Endodermal cell (in vitro differentiated cells): ENCODE measurements around the gene DMAC2L. TPM values are rescaled to one million over a fixed set of nuclear protein-coding genes. Genes with fewer than 3 reads are reported as not detected.

Experiments used
- DNase-seq: peaks from one replicate; pipeline ENCODE4 v3.0.0-alpha.2; 2017
- H3K27ac ChIP-seq: 2 replicates; pipeline ENCODE4 v1.5.1; 2013; ENCODE audit warnings: mild to moderate bottlenecking, low read depth, low read length, moderate library complexity
- H3K27me3 ChIP-seq: 2 replicates; pipeline ENCODE4 v1.6.1; 2013; ENCODE audit warnings: mild to moderate bottlenecking, low read length, moderate library complexity; ENCODE audit not compliant: insufficient read depth, control insufficient read depth, poor library complexity, severe bottlenecking
- H3K36me3 ChIP-seq: 2 replicates; pipeline ENCODE4 v1.7.0; 2013; ENCODE audit warnings: mild to moderate bottlenecking, low read length, moderate library complexity; ENCODE audit not compliant: control insufficient read depth, insufficient read depth
- H3K4me1 ChIP-seq: one replicate; pipeline ENCODE4 v1.7.0; 2013; ENCODE audit warnings: low read length; ENCODE audit not compliant: control insufficient read depth, insufficient read depth
- H3K4me3 ChIP-seq: 2 replicates; pipeline ENCODE4 v1.5.1; 2013; ENCODE audit warnings: mild to moderate bottlenecking, low read length, moderate library complexity
- H3K9ac ChIP-seq: 2 replicates; pipeline ENCODE4 v1.6.1; 2013; ENCODE audit warnings: mild to moderate bottlenecking, low read length, moderate library complexity; ENCODE audit not compliant: poor library complexity, severe bottlenecking; ENCODE audit errors: extremely low read depth
- H3K9me3 ChIP-seq: 2 replicates; pipeline ENCODE4 v1.6.1; 2013; ENCODE audit warnings: mild to moderate bottlenecking, low read length, moderate library complexity; ENCODE audit not compliant: control insufficient read depth
- H3K27ac Mint-ChIP-seq: 2 replicates; pipeline ENCODE4 v1.8.0; 2020; ENCODE audit warnings: mixed read lengths
- H3K27me3 Mint-ChIP-seq: 2 replicates; pipeline ENCODE4 v1.8.0; 2021; ENCODE audit warnings: mild to moderate bottlenecking, mixed read lengths; ENCODE audit not compliant: insufficient read depth
- H3K36me3 Mint-ChIP-seq: 2 replicates; pipeline ENCODE4 v1.8.0; 2020; ENCODE audit warnings: low read depth, mixed read lengths
- H3K4me1 Mint-ChIP-seq: 2 replicates; pipeline ENCODE4 v1.8.0; 2020; ENCODE audit warnings: mixed read lengths
- H3K4me3 Mint-ChIP-seq: 2 replicates; pipeline ENCODE4 v1.8.0; 2020; ENCODE audit warnings: mild to moderate bottlenecking, moderate library complexity, mixed read lengths
- H3K9me3 Mint-ChIP-seq: 2 replicates; pipeline ENCODE4 v1.8.0; 2020; ENCODE audit warnings: mild to moderate bottlenecking, mixed read lengths
- WGBS, 2 experiments: methylation state at CpG; one replicate each; pipeline versions ENCODE4 v1.1.5 to v1.1.7; 2013; ENCODE audit warnings: missing lambda C conversion rate in 2 of 2, mixed read lengths in 1 of 2; ENCODE audit not compliant: insufficient coverage in 1 of 2, insufficient read length in 1 of 2; 5-methylcytosine and 5-hydroxymethylcytosine counted together
- total RNA-seq, 2 donors: library from RNA; stranded (reverse); fragmentation: NEBNext Ultra II Directional in 1 of 2; extraction: Animal tissue kit (Norgen Biotek cat#: 25700) in 1 of 2; gene quantifications; 2 replicates in 1 of 2; 3 replicates in 1 of 2; pipeline ENCODE4 v1.2.1, GENCODE V29; 2021
- TF ChIP-seq, protein P1 (sequence below): fragments of 200-600 bp; sonication (generic); conservative IDR thresholded peaks from 2 replicates; pipeline ENCODE4 v1.5.0; 2021; ENCODE audit warnings: antibody characterized with exemption, mild to moderate bottlenecking

Gene DMAC2L
- total RNA-seq, 2 donors from 2014 or later = 15.3 to 16.6 TPM

- H3K27ac ChIP-seq = no peak overlapping the region
- peak overlapping the region; percentile 26 for H3K27ac Mint-ChIP-seq
Observed at GRCh38 chr14:50342221-50343078, 30.3 kb downstream of the DMAC2L start.

DNA sequence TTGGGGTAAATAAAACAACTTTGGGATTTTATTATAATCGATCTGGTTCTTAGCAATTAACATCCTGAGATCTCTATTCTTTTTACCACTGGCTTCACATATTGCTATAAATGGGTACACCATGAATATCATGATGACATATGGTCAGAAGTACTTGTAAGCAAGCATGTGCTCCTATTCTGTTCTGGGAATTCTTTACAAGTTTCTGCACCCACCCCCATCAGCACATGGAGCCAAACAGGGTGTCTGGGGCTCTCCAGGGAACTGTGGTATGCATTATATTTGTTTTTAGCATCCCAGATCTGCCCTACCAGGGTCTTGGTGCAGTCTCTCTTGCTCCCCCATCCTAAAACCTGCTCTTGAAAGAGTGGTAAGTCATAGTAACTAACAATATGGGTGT, 31.3 kb downstream of the DMAC2L start:
- no peaks in the 10 kb centered on the region for H3K4me1 ChIP-seq
- no peaks in the 10 kb centered on the region for H3K27me3 ChIP-seq
- Mint-ChIP-seq H3K36me3 (no peaks in the 10 kb centered on the region), H3K4me3 (no peak overlapping the region), H3K4me1 (peaks cover 23% of the 10 kb centered on the region), H3K27ac (no peak overlapping the region), H3K9me3 (no peaks in the 10 kb centered on the region), H3K27me3 (no peaks in the 10 kb centered on the region)
- DNase-seq = no peak
- H3K4me3 ChIP-seq = no peak overlapping the region
- no peak overlapping the region for H3K27ac ChIP-seq
- no peaks in the 10 kb centered on the region for H3K9me3 ChIP-seq
- 70 to 100% methylated on average over 1 of the region's 1 CpG for WGBS, 2 experiments
- TF ChIP-seq, protein P1, sequence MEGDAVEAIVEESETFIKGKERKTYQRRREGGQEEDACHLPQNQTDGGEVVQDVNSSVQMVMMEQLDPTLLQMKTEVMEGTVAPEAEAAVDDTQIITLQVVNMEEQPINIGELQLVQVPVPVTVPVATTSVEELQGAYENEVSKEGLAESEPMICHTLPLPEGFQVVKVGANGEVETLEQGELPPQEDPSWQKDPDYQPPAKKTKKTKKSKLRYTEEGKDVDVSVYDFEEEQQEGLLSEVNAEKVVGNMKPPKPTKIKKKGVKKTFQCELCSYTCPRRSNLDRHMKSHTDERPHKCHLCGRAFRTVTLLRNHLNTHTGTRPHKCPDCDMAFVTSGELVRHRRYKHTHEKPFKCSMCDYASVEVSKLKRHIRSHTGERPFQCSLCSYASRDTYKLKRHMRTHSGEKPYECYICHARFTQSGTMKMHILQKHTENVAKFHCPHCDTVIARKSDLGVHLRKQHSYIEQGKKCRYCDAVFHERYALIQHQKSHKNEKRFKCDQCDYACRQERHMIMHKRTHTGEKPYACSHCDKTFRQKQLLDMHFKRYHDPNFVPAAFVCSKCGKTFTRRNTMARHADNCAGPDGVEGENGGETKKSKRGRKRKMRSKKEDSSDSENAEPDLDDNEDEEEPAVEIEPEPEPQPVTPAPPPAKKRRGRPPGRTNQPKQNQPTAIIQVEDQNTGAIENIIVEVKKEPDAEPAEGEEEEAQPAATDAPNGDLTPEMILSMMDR = no peak
- no peaks in the 10 kb centered on the region for H3K36me3 ChIP-seq
- no peak overlapping the region for H3K9ac ChIP-seq

More at GRCh38 chr14:50342221-50343078, 30.3 kb downstream of the DMAC2L start:
- Mint-ChIP-seq H3K27me3 (no peaks in the 10 kb centered on the region), H3K4me1 (peaks cover 17% of the 10 kb centered on the region), H3K9me3 (no peaks in the 10 kb centered on the region), H3K36me3 (no peaks in the 10 kb centered on the region), H3K4me3 (no peak overlapping the region)
- H3K9ac ChIP-seq = no peak overlapping the region
- 30 to 35% methylated on average over 7 of the region's 8 CpGs for WGBS, 2 experiments
- no peaks in the 10 kb centered on the region for H3K27me3 ChIP-seq
- TF ChIP-seq, protein P1 = peak; percentile 55
- H3K9me3 ChIP-seq = no peaks in the 10 kb centered on the region
- DNase-seq = peak; percentile 82
- H3K36me3 ChIP-seq = no peaks in the 10 kb centered on the region
- no peak overlapping the region for H3K4me3 ChIP-seq
- H3K4me1 ChIP-seq = no peaks in the 10 kb centered on the region

DNA sequence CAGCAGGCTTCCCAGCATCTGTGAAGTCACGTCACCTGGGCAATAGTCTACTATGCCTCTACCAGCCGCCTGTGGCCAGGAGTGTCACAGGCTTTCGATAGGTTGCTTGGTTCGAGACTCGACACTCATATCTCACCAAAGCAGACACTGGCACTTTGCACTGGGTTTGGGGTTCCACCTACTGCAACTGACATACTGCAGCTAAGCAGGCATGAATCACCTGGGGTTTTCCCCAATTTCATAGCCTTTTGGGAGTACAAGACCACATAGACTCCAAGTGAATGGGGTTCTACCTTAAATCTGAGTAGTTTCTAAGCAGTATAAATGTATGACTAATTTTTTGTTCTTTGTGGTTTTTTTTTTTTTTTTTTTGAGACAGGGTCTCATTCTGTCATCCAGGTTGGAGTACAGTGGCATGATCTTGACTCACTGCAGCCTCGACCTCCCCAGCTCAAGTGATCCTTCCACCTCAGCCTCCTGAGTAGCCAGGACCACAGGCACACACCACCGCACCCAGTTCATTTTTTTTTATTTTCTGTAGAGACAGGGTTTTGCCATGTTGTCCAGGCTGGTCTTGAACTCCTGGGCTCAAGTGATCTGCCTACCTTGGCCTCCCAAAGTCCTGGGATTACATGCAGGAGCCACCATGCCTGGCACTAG, 32.1 kb downstream of the DMAC2L start:
- Mint-ChIP-seq H3K4me1 (peaks cover 23% of the 10 kb centered on the region), H3K36me3 (no peaks in the 10 kb centered on the region), H3K9me3 (no peaks in the 10 kb centered on the region), H3K4me3 (no peak overlapping the region), H3K27me3 (no peaks in the 10 kb centered on the region), H3K27ac (no peak overlapping the region)
- no peaks in the 10 kb centered on the region for H3K36me3 ChIP-seq
- no peaks in the 10 kb centered on the region for H3K27me3 ChIP-seq
- H3K27ac ChIP-seq = no peak overlapping the region
- no peak overlapping the region for H3K9ac ChIP-seq
- no peaks in the 10 kb centered on the region for H3K4me1 ChIP-seq
- 93 to 100% methylated on average over 5 to 7 of the region's 7 CpGs for WGBS, 2 experiments
- no peaks in the 10 kb centered on the region for H3K9me3 ChIP-seq
- no peak for DNase-seq
- H3K4me3 ChIP-seq = no peak overlapping the region
- TF ChIP-seq, protein P1 = no peak
